Cardiac fibroblast (primary cell): ENCODE results near the gene PYGO1.
A peak's percentile ranks its signal among the peaks of the same experiment; 100 is the strongest.

Source experiments
- DNase-seq, 2 donors: peaks; one replicate each; pipeline versions ENCODE4 v3.0.0 to v3.0.0-alpha.2; 2010; ENCODE audit warnings: low read depth in 2 of 2
- H3K4me3 ChIP-seq, 2 donors: replicated peaks in 1 of 2; 1 replicate in 1 of 2; 2 replicates in 1 of 2; pipeline ENCODE4 v1.5.1; 2011; ENCODE audit warnings: low read depth in 2 of 2, low read length in 2 of 2, mild to moderate bottlenecking in 2 of 2, moderate library complexity in 1 of 2
- TF ChIP-seq, protein P1 (sequence below): IDR thresholded peaks from one replicate; pipeline ENCODE4 v1.5.1; 2011; ENCODE audit warnings: low read depth, mild to moderate bottlenecking, low read length, inconsistent platforms

PYGO1 gene

DNA sequence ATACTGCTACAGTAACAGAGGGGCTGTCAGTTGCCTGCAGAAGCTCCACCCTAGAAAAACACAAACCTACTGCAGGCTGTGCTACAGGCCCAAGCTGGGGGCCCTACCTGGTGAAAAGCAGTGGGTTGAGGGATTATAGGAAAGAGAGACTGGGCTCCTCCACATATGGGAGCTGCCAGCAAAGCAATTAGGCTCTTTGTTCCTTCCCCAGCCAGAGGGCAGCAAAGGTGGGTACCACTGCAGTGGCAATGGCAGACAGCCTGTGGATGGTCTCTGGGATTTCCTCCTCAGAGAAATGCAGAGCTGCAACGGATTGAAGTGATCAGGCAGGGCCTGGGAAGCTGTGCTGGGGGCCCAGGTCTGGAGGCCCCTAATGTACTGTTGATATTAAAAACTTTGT, 61.0 kb downstream of the PYGO1 start:
- TF ChIP-seq, protein P1, sequence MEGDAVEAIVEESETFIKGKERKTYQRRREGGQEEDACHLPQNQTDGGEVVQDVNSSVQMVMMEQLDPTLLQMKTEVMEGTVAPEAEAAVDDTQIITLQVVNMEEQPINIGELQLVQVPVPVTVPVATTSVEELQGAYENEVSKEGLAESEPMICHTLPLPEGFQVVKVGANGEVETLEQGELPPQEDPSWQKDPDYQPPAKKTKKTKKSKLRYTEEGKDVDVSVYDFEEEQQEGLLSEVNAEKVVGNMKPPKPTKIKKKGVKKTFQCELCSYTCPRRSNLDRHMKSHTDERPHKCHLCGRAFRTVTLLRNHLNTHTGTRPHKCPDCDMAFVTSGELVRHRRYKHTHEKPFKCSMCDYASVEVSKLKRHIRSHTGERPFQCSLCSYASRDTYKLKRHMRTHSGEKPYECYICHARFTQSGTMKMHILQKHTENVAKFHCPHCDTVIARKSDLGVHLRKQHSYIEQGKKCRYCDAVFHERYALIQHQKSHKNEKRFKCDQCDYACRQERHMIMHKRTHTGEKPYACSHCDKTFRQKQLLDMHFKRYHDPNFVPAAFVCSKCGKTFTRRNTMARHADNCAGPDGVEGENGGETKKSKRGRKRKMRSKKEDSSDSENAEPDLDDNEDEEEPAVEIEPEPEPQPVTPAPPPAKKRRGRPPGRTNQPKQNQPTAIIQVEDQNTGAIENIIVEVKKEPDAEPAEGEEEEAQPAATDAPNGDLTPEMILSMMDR = no peak
- no peak for DNase-seq
- H3K4me3 ChIP-seq = no peak overlapping the region

DNA sequence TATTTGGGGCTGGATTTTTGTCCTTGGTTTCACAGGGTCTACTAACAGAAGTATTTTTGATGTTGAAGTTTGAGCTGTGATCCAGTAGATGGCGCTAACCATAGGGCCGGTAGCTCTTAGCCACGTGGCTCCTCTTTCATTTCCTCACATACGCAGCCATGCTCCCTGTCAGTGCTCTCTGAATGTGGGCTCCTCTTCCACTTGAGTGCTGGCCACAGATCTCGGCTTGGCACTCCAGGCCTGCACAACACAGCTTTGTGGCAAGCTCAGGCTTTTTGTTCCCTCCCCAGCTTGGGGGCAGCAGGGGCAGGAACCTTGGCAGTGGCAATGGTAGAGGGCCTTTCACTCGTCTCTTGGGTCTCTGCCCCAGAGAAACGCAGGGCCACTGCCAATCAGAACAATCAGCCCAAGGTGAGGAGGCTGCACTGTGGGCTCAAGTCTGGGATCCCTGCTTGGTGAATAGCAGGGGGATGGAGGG, 61.5 kb downstream of the PYGO1 start:
- no peak overlapping the region for H3K4me3 ChIP-seq
- TF ChIP-seq, protein P1 = peak; percentile 82
- DNase-seq = peak; percentile 77 to 81

DNA sequence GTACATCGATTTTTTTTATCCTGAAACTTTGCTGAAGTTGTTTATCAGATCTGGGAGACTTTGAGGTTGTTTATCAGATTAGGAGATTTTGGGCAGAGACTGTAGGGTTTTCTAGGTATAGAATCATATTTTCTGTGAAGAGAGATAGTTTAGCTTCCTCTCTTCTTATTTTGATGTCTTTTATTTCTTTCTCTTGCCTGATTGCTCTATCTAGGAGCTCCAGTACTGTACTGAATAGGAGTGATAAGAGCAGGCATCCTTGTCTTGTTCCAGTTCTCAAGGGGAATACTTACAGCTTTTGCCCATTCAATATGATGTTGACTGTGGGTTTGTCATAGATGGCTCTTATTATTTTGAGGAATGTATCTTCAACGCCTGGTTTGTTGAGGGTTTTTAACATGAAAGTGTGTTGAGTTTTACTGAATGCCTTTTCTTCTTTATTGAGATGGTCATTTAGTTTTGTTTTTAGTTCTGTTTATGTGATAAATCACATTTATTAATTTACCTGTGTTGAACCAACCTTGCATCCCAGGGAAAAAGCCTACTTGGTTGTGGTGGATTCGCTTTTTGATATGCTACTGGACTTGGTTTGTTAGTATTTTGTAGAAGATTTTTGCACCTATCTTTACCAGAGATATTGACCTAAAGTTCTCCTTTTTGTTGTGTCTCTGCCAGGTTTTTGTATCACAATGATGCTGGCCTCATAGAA, 65.2 kb downstream of the PYGO1 start:
- TF ChIP-seq, protein P1 = no peak
- no peak for DNase-seq
- no peak overlapping the region for H3K4me3 ChIP-seq

DNA sequence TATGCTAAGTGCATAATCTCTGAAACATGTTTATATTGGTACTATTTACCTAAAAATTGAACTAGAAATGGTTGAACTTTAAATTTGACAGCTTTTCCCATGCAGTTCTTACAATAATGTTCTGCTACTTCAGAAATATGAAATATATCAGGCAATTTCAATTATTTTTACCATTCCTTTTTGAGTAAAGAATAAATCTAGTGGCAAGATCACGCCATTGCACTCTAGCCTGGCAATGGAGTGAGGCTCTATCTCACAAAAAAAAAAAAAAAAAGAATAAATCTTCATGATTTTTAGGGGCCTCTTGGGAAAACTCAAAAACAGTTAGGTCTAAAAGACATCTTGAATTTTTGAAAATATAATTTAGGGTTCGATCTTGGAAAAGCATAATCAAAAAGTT, 69.5 kb downstream of the PYGO1 start:
- DNase-seq = no peak
- no peak overlapping the region for H3K4me3 ChIP-seq
- TF ChIP-seq, protein P1 = peak; percentile 39

DNA sequence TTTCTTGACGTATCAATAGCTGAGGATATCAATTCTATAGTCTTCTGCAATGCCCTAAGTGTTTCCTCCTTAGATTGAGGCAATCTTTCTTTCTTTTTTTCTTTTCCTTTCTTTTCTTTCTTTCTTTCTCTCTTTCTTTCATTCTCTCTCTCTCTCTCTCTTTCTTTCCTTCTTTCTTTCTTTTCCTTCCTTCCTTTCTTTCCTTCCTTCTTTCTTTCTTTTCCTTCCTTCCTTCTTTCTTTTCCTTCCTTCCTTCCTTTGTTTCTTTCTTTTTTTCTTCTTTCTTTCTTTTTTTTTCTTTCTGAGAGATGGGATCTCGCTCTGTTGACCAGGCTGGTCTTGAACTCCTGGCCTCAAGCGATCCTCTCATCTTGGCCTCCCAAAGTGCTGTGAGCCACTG, 70.1 kb downstream of the PYGO1 start:
- no peak for DNase-seq
- H3K4me3 ChIP-seq = no peak overlapping the region
- TF ChIP-seq, protein P1 = no peak

DNA sequence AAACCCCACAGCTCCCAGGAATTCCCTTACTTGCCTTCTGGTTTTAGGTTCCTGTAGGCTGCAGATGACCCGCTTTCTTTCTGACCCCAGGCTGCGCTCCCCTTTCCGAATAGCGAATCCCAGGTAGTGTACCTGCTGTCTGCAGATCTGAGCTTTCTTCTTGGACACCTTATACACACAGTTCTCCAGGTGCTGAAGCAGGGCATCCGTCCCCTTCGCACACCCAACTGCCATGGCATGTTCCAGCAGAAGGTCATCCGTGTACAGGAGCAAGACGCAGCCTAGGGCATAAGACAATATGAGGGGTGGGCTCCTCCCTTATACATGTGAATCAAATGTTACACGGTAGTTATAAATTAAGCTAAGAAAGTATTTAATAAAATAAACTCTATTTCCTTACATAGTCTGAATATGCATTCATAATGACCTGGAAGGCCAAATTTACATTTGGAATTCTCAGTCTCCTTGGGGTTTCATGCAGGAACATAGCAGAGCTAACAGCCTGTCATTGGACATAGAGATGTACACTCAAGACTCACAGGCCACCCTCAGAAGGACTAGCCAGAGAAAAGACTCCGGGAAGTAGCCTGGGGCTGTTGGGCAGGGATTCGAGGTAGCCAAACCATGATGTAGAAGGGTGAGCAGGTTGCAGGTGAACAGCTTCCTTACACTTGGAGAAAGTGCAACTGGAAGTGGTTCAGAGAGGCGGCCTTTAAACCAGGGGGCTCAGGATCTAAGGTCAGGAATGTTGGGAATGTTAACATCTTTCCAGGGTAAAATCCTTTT, 72.0 kb downstream of the PYGO1 start:
- H3K4me3 ChIP-seq = no peak overlapping the region
- DNase-seq = no peak
- TF ChIP-seq, protein P1 = no peak
